ENCODE measurements around the gene SCN5A. TPM values are rescaled to one million over a fixed set of nuclear protein-coding genes. Genes with fewer than 3 reads are reported as not detected.

The SCN5A gene
- total and polyA plus RNA-seq, 2 of the 4 experiments (the other 2 are of a cell fraction) = 1.9 to 2.0 TPM

DNA sequence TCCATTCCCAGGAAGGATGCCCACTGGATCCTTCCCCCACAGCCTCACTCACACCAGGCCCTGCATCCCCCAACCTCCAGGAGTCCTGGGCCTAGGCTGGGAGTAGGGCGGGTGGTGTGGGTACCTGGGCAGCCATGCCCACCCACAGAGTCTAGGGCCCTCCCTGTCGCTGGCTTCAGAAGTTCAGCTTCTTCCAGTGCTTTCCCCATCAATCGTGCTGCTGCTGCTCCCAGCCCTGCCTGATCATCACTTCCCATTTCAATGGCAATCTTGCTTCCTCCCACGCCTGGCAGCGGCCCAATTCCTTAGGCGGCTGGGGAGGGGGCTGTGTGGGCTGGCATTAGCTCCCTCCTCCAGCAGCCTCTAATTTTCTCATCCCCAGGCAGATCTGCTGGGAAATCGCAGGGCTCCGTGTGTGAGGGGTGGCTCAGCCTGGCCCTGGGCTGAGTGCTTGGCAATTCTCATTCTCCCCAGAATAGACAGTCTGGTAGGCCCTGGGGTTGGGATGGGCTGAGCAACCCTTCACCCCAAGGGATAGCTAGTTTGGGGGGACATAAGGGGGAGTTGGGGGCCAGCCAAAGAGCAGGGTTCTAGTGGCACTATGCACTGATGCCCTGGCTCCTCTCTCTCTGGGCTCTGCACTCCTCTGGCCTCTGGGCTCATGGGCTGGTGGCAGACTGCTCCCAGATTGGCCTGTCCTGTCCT lies 66.4 kb downstream of the SCN5A start:
- Histone ChIP-seq H3K18ac (ENCODE audit: low read depth, low read length) (no peak overlapping the region), H4K5ac (ENCODE audit: low read depth, low read length) (no peak overlapping the region), H2AFZ (replicated peaks; ENCODE audit: low read length, poor library complexity) (peak overlapping the region; percentile 11), H3K4me1 (ENCODE audit: control insufficient read depth, insufficient read depth, low read length) (no peaks in the 10 kb centered on the region), H2BK120ac (ENCODE audit: low read depth, low read length) (no peak overlapping the region), H4K20me1 (ENCODE audit: insufficient read depth, low read length) (no peaks in the 10 kb centered on the region), H3K56ac (ENCODE audit: extremely low read depth, insufficient read depth, low read length) (no peak overlapping the region), H2AK5ac (ENCODE audit: low read depth, low read length) (no peak overlapping the region), H4K8ac (ENCODE audit: low read depth in 2 of 2, low read length in 2 of 2) (no peak overlapping the region), H3K36me3 (ENCODE audit: control insufficient read depth, insufficient read depth, low read length) (no peaks in the 10 kb centered on the region), H2AK9ac (replicated peaks; ENCODE audit: low read depth, low read length, poor library complexity) (peak overlapping the region; percentile 55), H2BK20ac (ENCODE audit: low read depth, low read length) (no peak overlapping the region), H3K4me3 (ENCODE audit: insufficient read depth, low read depth, low read length) (no peak overlapping the region), H3K9me3 (ENCODE audit: control insufficient read depth, insufficient read depth, low read length) (no peaks in the 10 kb centered on the region), H3K14ac (replicated peaks; ENCODE audit: low read depth, low read length) (no peak overlapping the region), H2BK15ac (ENCODE audit: low read depth, low read length) (no peak overlapping the region), H3K79me1 (ENCODE audit: low read depth in 1 of 2, low read length in 2 of 2) (no peaks in the 10 kb centered on the region), H3K23ac (ENCODE audit: low read depth, low read length) (no peak overlapping the region), H3K27me3 (ENCODE audit: control insufficient read depth, insufficient read depth, low read length) (no peaks in the 10 kb centered on the region), H3K4ac (ENCODE audit: low read depth, low read length) (no peak overlapping the region), H3K4me2 (ENCODE audit: low read depth, low read length) (no peak overlapping the region), H3K27ac (ENCODE audit: insufficient read depth, low read length) (no peak overlapping the region), H4K91ac (ENCODE audit: insufficient read depth, low read depth, low read length) (no peak overlapping the region), H3K9me1 (ENCODE audit: insufficient read depth, low read length) (no peaks in the 10 kb centered on the region; the same call in 1 of the 2 replicates), H2BK5ac (ENCODE audit: low read depth, low read length, poor library complexity, severe bottlenecking) (no peak overlapping the region), H3K9ac (ENCODE audit: low read depth, low read length) (no peak overlapping the region)
- ChIA-PET POLR2A (ENCODE audit: unreplicated experiment) (no interaction called here), CTCF (no interaction called here)
- intact Hi-C loops (cut with micrococcal nuclease) = no loop called here
- in situ Hi-C loops (cut with MboI; ENCODE audit: low sequenced_read_pairs) = no loop called here
- ATAC-seq (ENCODE audit: low read depth) (no peak), DNase-seq (no peak)
- no TSS peak for BruUV-seq (replicated peaks)
- TF ChIP-seq SMC3 (IDR thresholded peaks at IDR 0.05; ENCODE audit: low read depth, low read length) (no peak), CEBPB (IDR thresholded peaks at IDR 0.05; ENCODE audit: low read depth, low read length) (no peak), FOS (IDR thresholded peaks at IDR 0.05; ENCODE audit: low read depth, low read length) (no peak), CHD1 (IDR thresholded peaks at IDR 0.05; ENCODE audit: low read depth, low read length) (no peak), RCOR1 (IDR thresholded peaks at IDR 0.05; ENCODE audit: insufficient replicate concordance, low read length) (no peak), POLR2A (IDR thresholded peaks at IDR 0.05; ENCODE audit: low read depth, low read length) (no peak), ELK1 (IDR thresholded peaks at IDR 0.05; ENCODE audit: borderline replicate concordance, low read depth, low read length) (no peak), NFE2L2 (IDR thresholded peaks at IDR 0.05; ENCODE audit: low read depth, low read length) (no peak), MXI1 (IDR thresholded peaks at IDR 0.05; ENCODE audit: borderline replicate concordance, low read depth, low read length) (no peak), MAZ (IDR thresholded peaks at IDR 0.05; ENCODE audit: borderline replicate concordance, low read depth, low read length) (no peak), RAD21 (IDR thresholded peaks at IDR 0.05; ENCODE audit: low read length) (no peak), BHLHE40 (IDR thresholded peaks at IDR 0.05; ENCODE audit: low read depth, low read length) (no peak), CTCF (conservative IDR thresholded peaks at IDR 0.05; ENCODE audit: low read depth, low read length) (no peak)
- TF ChIP-seq, protein P1, sequence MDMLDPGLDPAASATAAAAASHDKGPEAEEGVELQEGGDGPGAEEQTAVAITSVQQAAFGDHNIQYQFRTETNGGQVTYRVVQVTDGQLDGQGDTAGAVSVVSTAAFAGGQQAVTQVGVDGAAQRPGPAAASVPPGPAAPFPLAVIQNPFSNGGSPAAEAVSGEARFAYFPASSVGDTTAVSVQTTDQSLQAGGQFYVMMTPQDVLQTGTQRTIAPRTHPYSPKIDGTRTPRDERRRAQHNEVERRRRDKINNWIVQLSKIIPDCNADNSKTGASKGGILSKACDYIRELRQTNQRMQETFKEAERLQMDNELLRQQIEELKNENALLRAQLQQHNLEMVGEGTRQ (IDR thresholded peaks at IDR 0.05; ENCODE audit: low read depth, low read length) = no peak
- no CpG with 5 or more reads among the region's 8 CpGs for WGBS, 2 experiments (ENCODE audit: extremely low coverage in 2 of 2, insufficient read length in 1 of 2)
- dilution Hi-C loops (cut with HindIII; ENCODE audit: low sequenced_read_pairs, unreplicated experiment) = no loop called here

All from IMR-90 (cell line).